ENCODE results near the gene SEC11C.

- TF ChIP-seq CTCF (IDR thresholded peaks at IDR 0.05) (no peak), POLR2A (IDR thresholded peaks at IDR 0.05) (no peak), POLR2AphosphoS5 (IDR thresholded peaks at IDR 0.05) (no peak)
These were observed 2.6 kb downstream of the SEC11C start for GRCh38 chr18:59142274-59142673.

Measured in breast epithelium (tissue), 3 donors.